GM10847 (cell line): Measurements from ENCODE around the gene GRIP1.

Source experiments
- POLR2A ChIP-seq: IDR thresholded peaks from 2 replicates; pipeline ENCODE4 v1.6.1; 2011; ENCODE audit not compliant: insufficient read length; ENCODE audit errors: extremely low read depth

The GRIP1 gene

DNA sequence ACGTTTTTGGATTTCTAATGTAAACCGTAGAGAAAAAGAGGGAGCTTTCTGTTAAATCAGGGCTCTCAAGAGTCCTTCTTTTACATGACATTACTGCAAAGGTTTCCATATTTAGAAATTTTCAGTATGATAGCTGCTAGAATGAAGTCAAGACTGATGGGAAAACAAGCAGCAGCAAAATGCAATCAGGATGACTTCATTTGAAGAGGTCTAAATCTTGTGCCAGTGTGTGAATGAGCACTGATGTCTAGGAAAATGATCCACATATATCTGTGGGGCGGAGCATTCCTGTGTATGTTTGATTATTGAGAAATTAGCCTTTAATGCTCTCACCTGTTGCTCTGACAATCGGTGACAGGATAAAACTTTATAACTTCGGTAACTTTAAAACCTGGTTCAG lies 73.6 kb downstream of the GRIP1 start:
- no peak for TF ChIP-seq POLR2A

DNA sequence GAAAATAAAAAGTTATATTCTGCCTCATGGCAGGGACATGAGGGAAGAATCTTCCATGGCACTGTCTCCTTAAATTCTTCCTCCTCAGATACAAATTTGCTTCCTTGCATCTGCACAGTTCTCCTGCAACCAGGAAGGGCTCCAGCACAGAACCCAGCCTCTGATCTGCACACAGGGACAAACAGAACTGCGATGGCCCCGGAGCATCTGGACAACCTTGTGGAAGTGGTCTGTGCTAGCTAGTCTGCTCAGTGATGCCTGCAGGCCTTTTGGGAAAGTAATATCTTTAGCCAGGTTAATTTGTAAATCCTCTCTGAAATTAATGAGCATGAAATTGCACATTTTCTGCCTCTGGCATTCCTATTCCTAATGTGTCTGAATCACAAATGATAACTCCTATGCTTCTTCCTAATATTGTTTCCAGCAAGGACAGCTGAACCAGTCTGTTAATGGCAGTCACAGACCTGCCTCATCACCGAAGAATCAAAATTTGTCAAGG lies 74.8 kb downstream of the GRIP1 start:
- TF ChIP-seq POLR2A = no peak

DNA sequence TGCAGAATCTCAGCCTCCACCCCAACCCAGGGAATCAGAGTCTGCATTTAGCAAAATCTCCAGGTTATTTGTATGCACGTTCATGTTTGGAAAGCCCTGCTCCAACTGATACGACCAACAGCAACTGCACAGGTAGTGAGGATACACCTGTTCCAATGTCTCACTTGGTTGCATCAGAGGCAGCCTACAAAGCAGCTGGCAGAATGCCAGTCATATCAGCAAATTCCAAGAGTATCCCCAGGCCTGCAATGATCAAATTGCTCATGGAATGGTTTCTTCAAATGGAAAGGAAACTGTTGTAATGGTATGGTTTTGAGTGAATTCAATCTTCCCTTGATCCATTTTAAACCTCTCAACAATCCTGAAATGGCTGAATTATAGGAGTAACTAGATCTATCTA lies 75.4 kb downstream of the GRIP1 start:
- TF ChIP-seq POLR2A = no peak

DNA sequence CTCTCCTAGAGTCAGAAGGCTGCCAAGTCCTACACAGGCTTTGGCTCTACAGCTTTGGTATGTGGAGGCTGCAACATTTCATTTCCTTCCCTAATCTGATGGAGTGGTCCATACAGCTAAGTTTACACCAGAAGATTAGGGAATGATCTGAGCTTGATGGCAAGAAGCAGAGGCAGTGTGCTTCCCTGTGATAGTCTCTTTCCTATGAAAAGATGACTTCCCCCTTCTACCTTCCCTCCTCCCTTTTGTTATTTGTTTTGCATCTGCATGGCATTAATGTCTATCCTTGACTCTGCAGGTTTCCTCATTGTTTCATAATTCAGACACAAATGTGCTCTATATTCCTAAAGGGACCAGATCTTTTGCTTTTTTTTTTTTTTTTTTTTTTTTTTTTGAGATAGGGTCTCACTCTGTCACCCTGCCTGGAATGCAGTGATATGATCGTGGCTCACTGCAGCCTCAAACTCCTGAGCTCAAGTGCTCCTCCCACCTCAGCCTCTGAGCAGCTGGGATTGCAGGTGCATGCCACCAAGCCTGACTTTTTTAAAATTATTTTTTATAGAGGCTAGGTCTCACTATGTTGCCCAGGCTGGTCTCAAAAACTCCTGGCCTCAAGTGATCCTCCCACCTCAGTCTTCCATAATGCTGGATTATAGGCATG lies 76.3 kb downstream of the GRIP1 start:
- no peak for TF ChIP-seq POLR2A

DNA sequence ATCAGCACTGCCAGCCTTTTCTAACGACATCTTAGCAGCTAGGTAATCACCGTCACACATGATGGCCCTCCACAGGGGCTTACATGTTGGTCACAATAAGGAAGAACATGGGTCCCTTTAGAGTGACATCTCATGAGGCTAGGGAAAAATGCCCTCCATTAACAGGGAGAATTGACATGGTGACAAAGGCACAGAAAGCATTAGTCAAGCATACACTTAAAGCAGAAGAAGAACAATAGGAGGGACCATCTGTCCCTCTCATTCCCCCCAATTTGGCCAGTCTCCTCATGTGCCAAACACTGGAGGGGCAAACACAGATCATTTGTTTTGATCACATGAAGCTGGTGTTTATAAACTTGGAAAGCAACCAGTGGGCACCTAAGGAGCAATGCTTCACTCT lies 78.0 kb downstream of the GRIP1 start:
- no peak for TF ChIP-seq POLR2A

DNA sequence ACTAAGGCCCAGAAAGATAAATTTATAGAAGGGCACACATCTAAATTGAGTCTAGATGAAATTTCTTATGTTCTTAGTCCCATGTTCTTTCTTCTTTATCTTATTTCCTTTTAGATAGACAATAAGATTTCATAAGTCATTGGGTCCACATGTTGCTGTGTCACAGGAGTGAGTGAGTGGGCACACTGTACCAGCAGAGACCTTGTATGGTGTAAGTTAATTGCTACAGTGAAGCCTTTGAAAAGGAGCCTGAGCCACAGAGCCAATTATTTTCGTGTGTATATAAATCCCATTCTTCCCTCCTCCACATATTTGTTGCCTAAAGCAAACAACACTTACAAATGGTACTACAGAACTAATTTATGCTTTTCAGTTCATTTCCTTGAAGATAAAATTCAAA lies 79.1 kb downstream of the GRIP1 start:
- TF ChIP-seq POLR2A = no peak

DNA sequence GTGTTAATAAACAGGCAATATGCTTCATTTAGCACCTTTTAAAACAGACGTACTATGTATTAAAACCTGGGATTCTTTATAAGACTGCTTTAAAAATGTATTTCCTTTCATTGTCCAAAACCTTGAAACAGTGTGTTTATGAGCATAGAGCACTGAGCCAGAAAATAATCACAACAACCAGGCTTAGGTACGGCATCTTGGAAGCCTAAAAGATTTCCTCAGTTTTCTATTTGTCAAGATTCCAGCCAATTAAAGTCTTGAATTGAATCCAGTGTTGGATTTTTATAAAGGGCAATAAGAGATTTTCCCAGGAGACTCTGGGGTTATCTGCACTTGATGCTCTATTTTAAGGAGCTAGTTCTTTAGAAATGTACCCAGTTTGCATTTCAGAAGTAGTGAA lies 80.3 kb downstream of the GRIP1 start:
- TF ChIP-seq POLR2A = no peak

DNA sequence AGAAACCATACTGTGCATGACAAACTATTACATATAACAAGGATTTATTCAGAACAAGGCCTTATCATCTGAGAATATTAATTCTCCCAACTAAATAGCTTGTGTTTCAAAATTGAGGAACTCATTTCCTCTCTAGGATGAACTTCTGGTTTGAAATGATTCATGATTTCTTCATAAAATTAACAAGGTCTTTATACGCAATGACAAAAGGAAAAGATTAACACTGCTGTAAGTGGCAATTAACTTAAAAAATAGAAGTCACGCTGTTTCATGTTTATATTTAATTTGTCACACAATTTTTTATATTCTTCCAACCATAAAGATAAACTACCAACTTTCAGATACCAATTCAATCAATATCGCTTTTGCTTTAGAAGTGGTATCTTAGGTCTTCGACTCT lies 80.8 kb downstream of the GRIP1 start:
- no peak for TF ChIP-seq POLR2A

DNA sequence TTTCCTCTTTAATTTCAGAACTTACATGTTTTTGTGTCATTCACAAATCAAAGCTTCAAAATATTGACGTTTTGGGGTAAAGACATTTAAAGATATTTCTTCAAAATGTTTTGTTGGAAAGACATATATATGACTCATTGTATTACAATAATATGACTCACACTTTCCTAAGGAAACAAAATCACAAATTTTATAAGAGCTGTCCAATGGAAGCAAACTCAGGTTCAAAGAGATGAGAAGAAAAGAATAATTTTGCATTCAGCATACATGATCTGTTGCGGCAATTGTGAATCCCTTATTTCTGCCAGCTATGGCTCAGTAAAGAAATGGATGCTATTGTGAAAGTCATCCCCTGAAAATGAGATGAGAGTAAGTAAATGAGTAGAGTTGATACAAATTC lies 82.7 kb downstream of the GRIP1 start:
- TF ChIP-seq POLR2A = no peak

DNA sequence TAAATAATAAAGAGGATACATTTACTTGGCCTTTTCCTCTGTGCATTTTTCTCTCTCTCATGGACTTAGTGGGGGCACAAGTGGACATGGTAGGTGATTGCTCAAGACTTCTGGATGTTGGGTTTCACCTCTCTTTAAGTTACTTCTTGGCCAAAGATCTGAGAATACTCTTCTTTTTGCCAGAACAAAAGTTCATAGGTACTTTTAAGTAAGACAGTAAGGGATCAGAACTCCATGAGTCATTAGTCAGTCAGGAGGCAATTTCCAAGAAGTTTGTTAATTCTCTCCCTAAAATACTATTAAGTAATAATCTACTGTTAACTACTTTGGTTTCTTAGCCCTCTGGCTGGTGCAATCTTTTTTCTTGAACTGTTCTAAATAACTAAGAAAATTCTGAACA lies 84.2 kb downstream of the GRIP1 start:
- no peak for TF ChIP-seq POLR2A

DNA sequence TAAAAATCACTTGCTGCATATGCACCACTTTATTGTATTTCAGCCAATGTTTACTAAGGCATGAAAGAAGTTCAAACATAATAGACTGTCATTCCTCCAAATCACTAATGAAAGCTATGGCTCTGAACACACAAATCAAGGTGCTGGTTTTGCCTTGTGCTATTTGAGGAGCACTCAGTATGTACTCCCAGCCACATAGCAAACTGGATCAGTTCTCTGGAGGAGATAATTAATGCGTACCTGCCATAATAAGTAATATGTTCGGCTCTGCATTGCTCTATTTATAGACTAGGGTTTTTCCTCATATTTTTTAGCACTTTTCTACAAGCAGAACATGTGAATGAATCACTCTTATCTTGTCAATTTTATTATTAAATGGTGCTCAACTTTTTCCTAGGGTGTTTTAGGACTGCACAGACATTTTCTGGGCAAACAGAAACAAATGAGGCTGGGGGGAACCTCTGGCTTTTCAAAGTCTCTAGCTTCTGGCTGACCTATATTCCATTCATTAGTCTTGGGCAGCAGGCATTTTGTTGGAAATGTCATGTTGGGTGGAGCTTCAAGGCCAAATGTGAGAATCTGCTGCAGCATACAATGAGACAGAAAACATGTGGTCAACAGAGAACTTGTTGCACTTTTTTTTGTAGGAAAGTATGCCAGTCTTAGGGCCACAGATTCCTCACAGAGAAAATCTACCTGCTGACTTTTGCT lies 88.4 kb downstream of the GRIP1 start:
- TF ChIP-seq POLR2A = no peak

DNA sequence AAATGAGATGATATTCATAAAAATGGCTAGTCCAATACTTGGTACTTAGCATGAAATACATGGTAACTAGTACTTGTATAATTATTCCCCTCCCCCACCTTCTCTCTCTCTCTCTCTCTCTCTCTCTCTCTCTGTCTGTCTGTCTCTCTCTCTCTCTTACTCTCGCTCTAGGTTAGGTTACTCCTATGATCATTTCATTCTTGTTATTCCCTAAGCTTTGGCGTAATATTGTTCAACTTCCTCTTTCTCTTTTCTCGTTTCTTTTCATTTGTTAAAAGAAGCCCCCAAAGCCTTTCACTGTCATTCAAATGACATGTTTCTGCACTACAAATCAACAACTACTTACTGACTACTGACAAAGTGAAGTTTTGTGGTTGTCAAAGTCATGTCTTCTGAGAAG lies 89.8 kb downstream of the GRIP1 start:
- no peak for TF ChIP-seq POLR2A

DNA sequence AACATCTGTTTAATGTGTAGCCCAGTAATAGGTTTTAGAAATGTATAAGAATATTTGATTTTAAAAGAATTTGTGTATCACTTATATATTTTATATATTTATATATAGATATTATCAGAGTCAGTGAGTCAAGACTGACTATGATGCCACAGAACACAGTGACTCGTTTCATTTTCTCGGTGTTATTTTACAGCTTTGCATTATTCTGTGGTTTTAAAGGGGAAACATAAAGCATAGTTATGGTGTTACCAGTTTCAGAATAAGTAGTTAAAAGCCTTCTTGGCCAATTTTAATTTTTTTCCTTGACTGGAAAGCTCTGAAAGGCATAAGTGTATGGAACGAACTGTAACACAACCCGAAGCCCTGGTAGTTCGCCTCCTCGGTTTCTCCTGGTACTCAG lies 91.0 kb downstream of the GRIP1 start:
- TF ChIP-seq POLR2A = no peak

DNA sequence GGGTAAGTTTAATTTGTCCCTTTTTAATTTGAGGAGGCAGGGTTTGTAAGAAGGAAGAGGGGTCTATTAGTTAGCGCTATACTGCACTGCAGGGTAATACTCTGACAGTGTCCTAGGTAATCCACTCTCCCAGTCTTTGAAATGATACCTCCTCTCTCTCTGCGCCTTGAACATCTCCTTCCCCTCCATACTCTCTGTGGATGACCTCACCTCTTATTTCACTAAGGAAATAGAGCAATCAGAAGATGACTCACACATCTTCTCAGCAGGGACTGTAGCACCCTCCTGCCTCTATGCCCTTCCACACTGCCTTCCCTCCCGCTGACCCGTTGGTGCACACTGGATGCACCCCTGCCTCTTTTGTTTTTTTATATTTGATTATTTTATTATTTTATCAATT lies 94.2 kb downstream of the GRIP1 start:
- TF ChIP-seq POLR2A = no peak

DNA sequence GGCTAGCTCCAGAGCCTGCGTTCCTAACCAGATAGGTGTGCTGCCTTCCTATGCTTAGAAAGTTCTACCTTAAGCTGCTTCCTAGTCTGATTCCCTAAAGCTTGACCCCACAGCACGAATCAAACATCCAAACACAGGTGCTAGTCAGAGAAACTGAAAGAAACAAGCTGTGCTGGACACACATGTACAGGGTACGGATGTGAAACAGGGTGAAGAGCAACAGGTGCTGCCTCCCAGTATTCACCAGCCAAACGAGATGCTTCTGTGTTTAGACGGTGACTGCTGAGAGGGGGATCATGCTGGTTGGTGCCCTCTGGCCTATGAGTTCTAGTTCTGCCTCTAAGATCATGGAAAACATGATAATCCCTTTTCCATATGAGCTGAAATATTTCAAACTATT lies 105.3 kb downstream of the GRIP1 start:
- no peak for TF ChIP-seq POLR2A

DNA sequence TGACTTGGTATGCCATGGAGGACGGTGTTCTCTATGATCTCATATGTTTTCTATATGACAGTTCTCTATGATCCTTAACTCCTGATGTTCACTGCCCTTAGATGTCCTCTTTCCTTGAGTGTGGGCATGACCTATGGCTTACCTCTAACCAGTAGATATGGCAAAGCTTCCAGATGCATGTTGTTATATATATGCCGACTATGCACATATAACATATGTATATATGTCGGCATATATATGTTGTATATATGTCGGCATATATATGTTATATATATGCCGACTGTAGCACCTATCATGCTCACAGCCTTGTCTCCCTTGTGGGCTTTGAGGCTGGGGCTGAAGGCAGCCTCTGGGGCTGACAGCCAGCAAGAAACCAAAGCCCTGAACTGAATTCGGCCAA lies 106.0 kb downstream of the GRIP1 start:
- TF ChIP-seq POLR2A = no peak
